ENCODE data around the gene MOCS1.

MOCS1 gene

DNA sequence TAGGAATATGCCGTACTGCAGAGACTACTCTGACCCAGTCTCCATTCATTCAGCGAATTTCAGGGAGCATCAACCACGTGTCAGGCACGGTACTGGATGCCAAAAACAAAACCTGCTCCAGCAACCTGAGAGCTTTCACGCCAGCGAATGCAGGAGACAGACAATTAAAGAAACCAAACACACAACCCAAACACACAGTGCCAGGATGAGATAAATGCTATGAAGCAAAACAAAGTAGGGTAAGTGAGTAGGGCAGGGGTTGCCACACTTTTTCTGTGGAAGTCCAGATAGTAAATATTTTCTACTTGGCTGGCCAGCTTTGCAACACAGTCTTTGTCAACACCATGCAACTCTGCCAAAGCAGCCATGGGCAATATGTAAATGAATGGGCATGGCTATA is 10.0 kb downstream of the MOCS1 start:
- DNase-seq (ENCODE audit: low read depth in 2 of 2): no peak

DNA sequence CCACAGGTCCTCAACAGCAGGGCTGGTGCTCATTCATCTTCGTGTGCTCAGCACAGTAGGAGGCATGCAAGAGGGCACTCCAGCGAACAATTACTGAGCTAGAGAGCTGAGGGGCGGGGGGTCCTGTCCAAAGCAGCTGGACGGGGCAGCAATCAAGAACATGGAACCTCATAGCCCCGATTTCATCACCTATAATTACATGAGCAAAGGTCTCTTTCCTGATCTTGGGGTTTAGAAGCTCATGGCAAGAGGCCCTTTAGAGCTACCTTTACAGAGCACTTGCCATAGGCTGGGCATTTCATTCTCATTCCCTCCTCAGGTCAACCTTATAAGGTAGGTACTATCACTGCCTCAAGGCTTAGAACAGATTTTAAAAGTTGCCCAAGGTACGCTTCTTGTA is 10.4 kb downstream of the MOCS1 start:
- no peak for DNase-seq (ENCODE audit: low read depth in 2 of 2)

DNA sequence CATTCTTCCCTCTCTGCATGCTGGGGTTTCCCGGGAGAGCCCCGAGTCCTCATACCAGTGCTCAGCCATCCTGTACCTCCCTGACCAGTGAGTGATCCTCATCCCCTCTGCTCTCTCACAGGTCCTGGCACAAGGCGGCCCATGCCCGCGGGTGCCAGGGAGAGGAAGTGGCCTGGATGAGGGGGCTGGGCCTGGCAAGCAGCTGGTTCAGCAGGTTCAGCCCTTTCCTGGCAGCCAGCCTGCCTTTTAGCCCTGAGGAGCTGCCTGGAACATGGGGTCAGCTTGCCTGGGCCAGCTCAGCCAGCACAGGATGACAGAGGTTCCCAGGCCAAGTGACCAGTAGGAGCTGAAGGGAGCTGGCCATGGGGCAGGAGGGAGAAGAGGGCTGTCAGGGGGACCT is 10.9 kb downstream of the MOCS1 start:
- no peak for DNase-seq (ENCODE audit: low read depth in 2 of 2)

DNA sequence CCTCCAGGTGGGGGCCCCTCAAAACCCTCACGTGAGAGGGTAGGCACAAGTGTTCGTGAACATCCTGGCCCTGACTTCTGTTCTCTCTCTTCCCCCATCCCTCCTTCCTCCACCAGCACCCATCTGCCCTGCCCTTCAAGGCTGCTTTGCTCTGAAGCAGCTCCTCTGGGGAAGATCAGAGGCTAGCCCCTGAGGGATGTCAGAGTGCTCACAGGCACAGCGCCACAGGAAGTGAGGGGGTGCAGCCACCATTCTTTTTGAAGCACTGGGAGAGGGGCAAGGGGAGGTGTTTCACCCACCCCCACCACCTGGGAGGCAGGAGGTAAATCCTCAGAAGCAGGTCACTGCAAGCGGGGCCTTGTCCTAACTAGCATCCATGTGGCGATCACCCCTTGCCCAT is 11.4 kb downstream of the MOCS1 start:
- no peak for DNase-seq (ENCODE audit: low read depth in 2 of 2)

DNA sequence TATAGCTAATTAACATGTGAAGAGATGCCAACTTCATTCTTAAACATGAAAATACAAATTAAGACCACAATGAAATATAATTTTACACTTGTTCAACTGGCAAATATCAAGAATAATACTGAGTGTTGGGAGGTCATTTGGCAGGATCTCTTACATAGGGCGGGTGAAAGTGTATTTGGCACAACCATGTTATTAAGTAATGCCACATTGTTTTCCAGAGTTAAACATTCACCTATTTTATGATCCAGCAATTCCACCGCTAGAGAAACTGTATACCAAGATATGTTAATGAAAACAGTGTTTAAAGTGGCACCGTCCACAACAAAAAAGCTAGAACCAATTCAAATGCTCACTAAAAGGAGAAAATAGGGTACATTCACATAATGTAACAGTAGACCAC is 14.1 kb downstream of the MOCS1 start:
- no peak for DNase-seq (ENCODE audit: low read depth in 2 of 2)

DNA sequence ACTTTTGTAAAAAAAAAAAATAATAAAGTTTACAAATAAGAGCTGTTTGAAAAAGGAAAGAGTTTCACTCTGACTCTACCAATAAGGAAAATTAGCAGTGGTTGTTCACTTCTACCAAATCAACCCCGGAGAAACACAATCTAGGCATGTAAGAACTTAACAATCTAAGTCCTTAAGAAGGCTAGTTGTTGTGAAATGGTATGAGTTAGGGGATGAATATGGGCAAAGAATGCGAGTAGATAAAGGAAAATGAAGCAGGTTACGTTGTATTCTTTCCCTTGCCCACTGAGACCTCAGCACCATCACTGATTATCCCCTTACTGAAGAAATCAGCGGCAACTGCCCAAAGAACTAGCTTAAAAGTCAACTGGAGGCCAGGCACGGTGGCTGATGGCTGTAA is 15.4 kb downstream of the MOCS1 start:
- no peak for DNase-seq (ENCODE audit: low read depth in 2 of 2)

DNA sequence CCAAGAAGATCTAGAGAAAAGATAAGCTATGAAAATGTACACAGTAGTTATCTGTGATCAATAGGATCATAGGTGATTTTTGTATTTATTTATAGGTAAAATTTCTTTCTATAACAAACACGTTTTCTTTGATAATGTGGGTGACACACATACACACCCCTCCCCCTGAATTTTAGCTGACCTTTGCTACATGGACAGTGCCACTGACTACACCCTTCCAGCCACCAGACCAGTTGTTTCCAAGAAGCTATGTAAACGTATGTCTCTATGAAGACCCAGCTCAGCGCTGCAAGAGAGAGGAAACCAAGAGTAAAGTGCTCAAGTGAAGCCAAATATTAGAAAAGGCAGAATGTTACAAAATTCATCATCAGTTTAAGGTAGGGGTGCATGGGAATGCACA is 16.3 kb downstream of the MOCS1 start:
- no peak for DNase-seq (ENCODE audit: low read depth in 2 of 2)

DNA sequence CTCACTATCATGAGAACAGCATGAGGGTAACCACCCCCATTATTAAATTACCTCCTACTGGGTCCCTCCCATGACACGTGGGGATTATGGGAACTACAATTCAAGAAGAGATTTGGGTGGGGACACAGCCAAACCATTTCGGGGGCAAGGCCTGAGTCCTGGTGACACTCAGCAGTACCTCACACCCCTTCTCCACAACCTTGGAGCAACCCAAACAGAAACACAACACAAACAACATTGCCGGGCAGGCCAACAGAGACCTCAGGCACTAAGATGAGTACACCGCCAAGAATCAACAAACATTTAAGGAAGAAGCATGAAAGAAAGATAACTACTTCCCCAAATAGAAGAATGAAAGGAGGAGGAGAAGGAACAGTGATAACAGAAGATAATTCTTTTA is 16.9 kb downstream of the MOCS1 start:
- no peak for DNase-seq (ENCODE audit: low read depth in 2 of 2)

DNA sequence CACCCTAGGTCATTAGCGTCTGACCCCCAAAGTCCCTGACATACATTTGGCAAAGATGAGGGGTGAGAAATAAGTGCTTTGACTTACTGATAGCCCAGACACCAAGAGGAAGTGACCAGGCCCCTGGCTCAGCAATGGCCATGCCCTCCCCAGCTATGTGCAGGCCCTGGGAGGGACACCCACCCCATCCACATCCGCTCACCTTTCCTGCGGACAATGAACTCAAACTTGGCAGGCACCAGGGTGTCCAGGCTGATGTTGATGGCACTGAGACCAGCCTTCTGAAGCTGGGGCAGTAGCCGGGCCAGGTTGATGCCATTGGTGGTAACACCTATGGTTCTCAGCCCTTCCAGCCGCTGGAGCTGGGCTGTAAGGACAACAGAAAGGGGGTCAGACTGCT is 18.4 kb downstream of the MOCS1 start:
- DNase-seq (ENCODE audit: low read depth in 2 of 2): no peak

DNA sequence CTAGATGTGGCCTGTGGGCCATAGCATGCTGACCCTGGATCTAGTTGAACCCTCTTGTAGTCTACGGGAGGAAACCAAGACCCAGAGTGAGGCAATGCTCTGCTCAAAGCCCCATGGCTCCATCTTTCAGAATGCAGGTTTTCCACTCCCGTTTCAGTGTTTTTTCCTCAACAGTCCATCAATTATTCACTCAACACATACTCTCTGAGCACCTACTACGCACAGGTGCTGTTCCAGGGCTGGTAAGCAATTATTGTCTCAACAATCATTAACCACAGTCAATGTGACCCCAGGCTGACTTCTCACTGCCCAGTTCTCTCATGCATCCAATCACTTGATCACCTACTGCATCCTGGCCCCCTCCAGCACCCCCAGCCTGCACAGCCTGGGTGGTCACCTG is 20.0 kb downstream of the MOCS1 start:
- no peak for DNase-seq (ENCODE audit: low read depth in 2 of 2)

DNA sequence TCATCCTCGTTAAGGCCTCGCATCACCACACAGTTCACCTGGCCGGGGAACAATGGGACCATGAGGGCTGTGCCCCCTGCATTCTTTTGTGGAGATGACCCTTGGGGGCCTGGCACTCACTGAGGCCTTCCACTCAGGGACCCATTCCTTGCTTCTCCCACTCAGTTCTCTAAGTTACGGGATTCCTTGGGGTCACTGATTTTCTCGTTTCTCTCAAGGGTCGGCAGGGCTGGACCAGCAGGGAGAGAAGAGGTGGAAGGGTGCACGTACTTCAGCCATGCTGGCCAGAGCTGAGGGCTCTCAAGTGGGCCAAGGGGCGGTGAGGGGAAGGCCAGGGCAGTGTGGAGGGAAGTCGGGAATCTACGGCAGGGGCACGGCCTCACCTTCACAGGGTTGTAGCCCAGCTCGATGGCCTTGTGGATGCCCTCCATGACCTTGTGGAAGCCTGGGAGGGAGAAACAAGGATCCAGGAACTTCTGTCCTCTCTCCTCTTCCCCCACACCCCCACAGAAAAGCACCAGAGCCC is 20.8 kb downstream of the MOCS1 start:
- DNase-seq (ENCODE audit: low read depth in 2 of 2): no peak

DNA sequence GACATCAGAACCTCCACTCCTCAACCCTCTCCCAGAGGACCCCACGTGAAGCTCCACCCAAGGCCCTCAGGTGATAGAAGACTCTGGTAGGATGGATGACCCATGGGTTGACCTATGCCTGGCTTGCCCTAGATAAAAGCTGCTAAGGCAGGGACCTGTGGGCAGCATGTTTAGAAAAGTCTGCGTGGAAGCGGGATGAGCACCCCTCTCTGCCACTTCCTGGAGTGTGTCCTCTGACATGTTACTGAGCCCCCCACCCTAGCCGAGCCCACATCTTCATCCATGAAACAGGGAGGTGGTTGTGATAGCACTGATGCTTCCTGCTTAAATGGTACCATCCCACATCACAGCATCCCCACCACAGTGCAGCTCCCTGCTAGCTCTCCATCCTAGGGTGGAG is 21.8 kb downstream of the MOCS1 start:
- no peak for DNase-seq (ENCODE audit: low read depth in 2 of 2)

DNA sequence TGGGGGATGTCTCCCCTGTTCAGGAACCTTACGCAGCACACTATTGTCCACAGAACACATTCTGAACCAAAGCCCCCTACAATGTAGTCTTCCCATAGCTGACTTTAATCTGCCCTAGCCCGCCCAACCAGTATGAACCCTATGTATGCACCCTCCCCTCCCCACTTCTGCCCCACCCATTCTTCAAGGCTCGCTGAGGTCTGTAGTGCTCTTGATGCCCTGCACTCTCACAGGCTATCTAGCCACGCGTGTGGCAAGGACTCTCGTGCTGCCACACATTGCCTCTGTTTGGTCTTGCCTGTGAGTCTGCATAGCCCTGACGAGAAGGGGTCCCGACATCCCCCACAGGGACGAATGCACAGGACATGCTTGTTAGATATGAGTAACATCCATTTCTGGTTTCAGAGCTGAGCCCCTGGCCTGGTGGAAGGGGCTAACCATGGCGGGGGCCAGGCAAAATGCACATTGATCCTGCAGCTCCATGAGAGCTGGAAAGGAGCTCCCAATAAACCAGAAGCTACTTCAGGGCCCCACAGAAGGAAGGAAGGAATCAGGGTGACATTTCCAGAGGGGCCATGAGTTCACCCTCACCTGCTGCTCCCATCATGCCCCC is 22.6 kb downstream of the MOCS1 start:
- no peak for DNase-seq (ENCODE audit: low read depth in 2 of 2)

DNA sequence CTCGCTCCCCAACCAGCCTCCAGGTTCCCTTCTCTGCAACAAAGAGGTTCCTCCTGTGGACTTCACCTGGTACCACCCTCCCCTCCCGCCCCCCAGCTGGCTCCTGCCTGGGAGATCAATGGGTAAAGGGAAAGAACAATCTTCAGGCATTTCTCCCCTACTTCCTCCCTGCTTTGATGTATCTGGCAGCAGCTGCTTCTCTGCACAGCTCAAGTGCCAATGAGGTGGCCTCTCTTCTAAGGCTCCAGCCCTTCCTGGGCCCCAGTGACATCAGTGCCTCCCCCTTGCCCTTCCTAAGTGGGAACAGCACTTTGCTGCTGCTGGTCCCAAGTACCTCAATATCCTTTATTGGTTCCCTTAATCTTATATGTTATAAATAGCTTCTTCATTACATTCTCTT is 23.5 kb downstream of the MOCS1 start:
- DNase-seq (ENCODE audit: low read depth in 2 of 2): no peak

DNA sequence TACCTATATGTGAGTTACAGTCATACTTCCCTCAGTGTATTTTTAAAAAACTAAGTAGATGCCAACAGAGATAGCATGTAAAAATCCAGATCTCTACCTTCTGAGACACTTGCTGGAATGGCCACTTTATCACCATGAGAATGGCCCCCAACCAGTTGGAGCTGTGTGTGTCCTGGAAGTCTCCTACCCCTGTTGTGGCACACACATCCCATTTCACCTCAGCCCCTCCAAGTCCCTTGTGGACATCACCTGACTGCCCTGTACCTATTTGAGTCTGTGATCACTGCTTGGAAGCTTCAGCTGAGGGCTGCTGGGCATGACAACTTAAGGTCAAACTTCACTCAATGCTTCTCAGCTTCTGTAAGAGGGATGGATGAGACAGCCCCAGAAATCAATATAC is 24.1 kb downstream of the MOCS1 start:
- DNase-seq (ENCODE audit: low read depth in 2 of 2): no peak

DNA sequence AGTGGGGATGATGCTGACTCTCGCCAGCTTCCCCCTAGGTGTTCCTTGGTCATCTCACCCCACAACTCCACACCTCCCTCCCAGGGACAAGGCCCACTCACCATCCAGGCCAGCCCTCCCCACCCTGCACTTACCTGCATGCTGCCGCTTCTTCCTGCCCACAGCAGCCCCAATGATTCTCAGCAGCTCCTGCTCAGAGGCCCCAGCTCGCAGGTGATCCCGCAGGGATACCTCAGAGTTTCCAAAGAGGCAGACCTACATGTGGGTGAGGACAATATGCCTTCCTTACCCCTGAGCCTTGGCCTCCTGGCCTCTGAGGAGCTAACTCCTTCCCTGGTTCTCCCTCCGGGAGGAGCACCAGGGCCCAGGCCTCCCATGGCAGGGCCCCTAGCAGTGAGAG is 24.6 kb downstream of the MOCS1 start:
- no peak for DNase-seq (ENCODE audit: low read depth in 2 of 2)

DNA sequence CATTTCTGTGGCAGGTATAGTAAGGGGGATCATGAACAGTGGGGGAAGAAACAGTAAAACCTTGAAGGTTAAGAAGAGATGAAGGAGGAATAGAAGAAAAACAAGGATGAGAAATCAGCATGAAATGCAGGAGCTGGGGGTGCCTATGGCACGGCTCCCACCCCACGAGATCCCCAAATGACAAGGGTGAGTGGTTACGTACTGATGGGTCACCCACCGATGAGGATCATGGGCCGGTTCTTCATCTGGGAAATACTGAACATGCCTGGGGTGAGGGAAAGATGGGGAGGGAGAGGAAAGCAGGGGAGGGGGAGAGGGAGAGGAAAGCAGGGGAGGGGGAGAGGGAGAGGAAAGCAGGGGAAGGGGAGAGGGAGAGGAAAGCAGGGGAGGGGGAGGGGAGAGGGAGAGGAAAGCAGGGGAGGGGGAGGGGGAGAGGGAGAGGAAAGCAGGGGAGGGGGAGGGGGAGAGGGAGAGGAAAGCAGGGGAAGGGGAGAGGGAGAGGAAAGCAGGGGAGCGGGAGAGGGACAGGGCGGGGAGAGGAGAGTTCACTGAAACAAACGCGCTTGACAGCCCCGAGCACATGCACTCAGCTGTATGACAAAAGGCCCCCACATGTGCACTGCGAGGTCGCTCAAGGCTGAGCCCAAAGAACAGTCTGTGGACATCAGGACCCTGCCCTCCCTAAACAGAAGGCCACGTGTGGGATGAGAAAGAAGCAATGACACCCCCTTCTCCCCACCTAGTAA is 25.3 kb downstream of the MOCS1 start:
- no peak for DNase-seq (ENCODE audit: low read depth in 2 of 2)

DNA sequence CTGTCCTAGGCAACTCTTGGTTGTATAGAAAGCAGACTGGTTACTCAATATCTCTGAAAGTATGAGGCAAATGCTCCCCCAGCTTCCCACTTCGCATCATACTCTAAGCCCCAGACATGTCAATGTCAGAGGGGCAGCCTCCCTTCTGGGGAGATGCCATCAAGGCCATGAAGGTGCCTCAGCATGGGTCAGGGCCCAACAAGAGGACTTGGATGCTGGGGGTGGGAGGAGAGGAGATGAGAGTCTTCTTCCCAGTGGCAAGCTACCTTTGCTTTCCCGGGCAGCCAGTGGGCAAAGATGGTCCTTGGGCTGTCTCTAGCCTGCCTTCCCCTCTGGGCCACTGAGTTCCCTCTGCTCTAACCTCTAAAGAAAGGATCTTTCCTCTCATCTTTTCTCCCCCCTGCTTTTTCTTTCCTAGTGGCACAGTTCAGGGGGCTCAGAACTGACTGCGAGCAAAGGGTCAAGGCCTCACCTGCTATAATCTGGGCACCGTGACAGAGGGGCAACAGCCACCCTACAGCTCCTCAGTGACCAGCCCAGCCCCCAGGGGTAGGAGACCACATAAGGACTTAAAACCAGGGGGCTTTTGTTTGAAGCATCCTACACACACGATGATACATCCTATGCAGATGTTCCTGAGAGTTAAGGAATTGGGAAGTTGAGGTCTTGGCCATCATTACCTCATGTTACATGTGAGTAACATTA is 26.2 kb downstream of the MOCS1 start:
- no peak for DNase-seq (ENCODE audit: low read depth in 2 of 2)

DNA sequence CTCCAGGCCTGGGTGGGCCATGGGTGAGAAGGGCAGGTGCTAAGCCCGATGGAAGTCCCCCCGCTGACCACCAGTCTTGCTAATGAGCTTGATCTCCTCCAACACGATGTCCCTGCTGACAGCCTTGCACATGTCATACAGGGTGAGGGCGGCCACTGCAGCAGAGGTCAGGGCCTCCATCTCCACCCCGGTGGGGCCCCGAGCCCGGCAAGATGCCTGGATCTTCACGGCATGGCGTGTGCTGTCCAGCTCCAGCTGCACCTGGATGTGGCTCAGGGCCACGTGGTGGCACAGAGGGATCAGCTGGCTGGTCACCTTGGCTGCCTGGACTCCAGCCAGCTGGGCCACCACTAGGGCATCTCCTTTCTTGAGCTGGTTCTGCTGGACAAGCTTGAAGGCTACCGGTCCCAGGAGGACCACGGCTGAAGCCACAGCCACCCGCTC is 27.9 kb downstream of the MOCS1 start:
- no peak for DNase-seq (ENCODE audit: low read depth in 2 of 2)

DNA sequence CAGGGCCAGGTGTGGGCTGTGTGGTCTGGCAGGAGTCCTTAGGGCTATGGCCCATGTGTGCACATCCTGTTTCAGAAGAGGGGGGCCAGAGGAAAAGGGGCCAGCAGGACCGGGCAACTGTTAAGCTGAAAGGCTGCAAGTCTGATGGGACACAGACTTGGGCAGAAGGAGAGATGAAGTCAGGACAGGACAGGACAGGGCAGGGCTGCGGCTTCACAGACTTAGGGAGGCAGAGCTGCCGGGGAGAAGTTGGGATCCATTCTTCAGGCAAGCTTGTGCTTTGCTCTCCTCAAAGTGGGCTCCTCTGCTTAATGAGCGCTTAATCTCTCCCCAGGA is 28.7 kb downstream of the MOCS1 start:
- no peak for DNase-seq (ENCODE audit: low read depth in 2 of 2)

DNA sequence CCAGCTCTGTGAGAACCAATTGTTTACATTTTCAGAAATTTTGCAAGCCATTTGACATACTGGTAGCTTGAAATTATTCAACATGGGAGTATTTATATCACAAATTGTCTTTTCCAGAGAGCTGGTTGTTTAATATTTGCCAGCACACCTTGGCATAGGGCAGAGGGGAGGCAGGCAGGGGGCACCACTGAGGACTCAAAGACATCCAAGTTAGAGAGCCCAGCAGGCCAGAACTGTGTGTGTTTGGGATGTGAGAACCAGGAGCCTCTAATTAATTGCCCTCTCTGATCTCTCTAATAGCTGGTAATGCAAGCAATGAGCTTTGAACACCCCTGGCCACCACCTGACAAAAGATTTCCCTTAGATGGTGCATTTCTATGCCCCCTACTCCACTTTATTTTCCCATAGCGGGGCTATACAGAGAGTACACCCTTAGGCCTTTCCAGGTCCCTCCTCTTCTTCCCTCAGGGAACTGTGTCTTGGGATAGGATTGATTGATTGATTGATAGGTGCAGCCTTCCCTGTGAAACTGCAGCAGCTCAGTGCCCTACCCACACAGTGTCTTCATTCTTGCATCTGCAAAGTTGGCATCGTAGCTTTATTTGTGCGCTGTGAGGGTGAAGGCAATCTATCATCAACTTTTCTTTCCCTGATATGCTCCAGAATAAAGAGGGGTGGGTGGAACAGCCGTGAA is 29.2 kb downstream of the MOCS1 start:
- no peak for DNase-seq (ENCODE audit: low read depth in 2 of 2)

DNA sequence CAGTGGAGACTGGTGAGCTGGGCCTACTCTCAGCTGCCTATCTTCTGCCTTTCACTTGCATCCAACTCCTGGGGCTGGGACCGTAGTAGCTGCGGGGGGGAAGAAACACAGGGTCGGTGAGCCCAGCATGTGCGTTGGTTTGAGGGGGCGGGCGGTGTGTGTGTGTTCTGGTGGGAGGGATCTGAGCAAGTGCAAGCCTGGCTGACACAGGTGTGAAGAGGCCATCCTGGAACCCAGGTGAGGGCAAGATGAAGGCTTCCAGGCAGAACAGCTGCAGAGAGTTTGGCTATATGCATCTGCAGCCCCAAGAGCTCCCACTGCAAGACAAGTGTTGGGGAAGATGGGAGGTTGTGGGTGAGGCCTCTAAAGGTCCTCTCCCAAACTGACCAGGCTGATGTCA is 30.6 kb downstream of the MOCS1 start:
- DNase-seq (ENCODE audit: low read depth in 2 of 2): no peak
